Measurements from ENCODE around the gene ZNF592.

Gene ZNF592

DNA sequence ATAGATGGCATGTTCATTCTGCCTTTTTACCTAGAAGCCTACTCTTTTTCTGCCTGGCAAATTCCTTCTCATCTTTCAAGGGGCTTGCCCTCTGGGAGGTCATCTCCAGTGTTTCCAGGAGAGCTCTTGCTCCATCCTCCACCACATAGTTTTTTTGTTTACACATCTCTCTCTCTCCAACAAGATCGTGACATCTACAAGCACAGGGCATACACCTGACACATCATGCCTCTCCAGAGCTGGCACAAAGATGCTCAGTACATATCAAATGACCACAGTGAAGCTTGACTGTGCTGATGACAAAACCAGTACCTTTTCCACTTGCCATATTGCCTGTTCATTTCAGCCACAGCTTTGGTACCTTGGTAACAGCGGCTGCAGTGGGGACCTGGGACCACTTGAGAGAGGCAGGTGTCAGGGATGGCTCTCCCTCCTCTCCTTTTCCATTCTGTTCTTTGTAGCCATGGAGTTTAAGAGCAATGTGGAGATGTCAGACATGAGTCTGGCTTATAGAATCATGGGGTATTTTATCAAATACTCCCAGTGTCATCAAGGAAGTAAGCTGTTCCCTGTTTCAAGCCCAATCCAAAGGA, 84.2 kb downstream of the ZNF592 start:
- no peak for DNase-seq (ENCODE audit: low read depth)
- TF ChIP-seq, protein P1, sequence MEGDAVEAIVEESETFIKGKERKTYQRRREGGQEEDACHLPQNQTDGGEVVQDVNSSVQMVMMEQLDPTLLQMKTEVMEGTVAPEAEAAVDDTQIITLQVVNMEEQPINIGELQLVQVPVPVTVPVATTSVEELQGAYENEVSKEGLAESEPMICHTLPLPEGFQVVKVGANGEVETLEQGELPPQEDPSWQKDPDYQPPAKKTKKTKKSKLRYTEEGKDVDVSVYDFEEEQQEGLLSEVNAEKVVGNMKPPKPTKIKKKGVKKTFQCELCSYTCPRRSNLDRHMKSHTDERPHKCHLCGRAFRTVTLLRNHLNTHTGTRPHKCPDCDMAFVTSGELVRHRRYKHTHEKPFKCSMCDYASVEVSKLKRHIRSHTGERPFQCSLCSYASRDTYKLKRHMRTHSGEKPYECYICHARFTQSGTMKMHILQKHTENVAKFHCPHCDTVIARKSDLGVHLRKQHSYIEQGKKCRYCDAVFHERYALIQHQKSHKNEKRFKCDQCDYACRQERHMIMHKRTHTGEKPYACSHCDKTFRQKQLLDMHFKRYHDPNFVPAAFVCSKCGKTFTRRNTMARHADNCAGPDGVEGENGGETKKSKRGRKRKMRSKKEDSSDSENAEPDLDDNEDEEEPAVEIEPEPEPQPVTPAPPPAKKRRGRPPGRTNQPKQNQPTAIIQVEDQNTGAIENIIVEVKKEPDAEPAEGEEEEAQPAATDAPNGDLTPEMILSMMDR (IDR thresholded peaks at IDR 0.05; ENCODE audit: low read length, missing control alignments), result no peak
- H3K4me3 ChIP-seq (replicated peaks; ENCODE audit: low read depth, low read length), result no peak overlapping the region

DNA sequence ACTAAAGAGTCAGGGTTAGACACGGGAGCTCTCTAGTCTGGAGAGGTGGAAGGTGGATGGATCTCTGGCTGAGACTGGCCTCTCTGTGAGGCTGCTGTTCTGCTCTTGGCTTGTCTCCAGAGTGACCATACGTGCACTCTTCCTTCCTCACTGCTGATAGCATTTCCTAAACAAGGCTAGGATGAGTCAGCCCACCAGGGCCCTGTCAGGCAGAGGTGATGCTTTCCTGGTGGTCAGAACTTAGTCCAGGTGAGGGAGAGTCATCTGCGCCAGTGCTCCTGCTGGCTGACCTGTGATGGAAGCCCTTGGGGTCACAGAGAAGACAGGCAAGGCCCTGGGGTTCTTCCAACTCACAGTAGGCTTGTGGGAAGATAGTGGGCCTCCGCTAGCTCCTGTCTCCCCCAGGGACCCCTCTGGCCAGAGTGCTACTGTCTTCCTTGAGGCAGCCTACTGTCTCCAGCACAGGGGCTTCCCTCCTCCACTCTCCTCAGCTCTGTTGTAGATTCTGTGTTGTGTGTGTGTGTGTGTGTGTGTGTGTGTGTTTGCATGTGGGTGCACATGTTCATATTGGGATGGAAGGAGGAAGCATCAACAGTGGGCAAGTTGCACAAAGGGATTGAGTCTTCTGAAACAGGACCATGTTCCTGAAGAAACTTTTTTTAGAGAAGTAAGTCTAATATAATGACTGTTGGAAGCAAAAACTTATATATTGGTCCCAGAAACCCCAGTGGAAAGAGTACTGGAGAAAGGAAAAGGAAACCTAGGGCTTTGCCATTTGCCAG, 85.2 kb downstream of the ZNF592 start:
- peak; percentile 75 for DNase-seq (ENCODE audit: low read depth)

DNA sequence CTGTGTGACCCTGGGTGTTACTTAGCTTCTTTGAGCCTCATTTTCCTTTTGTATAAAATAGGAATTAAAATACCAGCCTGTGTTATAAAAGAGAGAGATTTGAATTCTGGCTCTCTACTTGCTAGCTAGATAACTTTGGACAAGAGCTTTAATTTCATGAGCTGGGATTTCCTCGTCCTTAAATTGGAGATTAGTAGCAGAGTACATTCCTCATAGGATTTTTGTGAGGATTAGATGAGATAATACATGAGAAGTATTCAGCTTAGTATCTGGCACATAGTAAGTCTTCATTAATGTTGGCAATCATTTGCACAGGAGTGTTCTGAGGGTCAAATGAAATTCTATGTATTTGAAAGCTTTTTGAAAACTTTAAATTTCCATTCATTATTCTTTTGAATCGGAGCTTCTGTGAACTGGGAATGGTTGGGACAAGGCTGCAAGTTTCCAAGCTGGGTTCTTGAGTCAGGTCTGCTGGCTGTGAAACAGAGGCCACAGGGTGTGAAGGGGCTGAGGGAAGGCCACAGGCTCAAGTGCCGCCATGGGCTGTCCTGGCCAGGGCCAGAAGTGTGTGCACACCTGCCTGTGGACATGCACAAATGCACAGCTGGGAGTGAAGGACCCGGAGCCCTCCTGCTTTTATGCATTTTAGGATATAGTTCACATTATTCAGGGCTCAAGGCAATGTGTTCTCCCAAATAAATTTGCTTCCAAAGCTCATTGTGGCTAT, 86.0 kb downstream of the ZNF592 start:
- no peak overlapping the region for H3K4me3 ChIP-seq (replicated peaks; ENCODE audit: low read depth, low read length)
- DNase-seq (ENCODE audit: low read depth), result no peak
- TF ChIP-seq, protein P1 (IDR thresholded peaks at IDR 0.05; ENCODE audit: low read length, missing control alignments), result no peak

More for the DNA sequence above, 85.2 kb downstream of the ZNF592 start:
- TF ChIP-seq, protein P1 (IDR thresholded peaks at IDR 0.05; ENCODE audit: low read length, missing control alignments), result no peak
- no peak overlapping the region for H3K4me3 ChIP-seq (replicated peaks; ENCODE audit: low read depth, low read length)

DNA sequence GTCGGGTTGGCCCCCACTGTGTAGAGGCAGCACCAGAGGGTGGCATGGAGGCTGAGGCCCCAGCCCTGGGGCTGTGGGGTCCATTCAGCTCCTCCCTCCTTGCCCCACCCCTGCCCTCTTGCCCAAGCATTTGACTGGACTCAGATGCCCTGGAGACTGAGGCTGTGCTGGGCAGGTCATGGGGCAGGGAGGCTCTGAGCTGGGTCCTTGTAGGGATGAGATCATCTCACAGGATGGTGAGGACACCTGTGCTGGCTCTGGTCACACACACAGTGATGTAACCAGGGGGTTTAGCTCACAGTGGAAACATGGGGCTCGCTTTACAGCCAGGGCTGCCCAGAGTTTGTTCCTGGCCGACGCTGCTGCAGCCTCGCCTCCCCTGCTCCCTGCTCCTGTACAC, 86.6 kb downstream of the ZNF592 start:
- TF ChIP-seq, protein P1 (IDR thresholded peaks at IDR 0.05; ENCODE audit: low read length, missing control alignments), result no peak
- DNase-seq (ENCODE audit: low read depth), result no peak
- H3K4me3 ChIP-seq (replicated peaks; ENCODE audit: low read depth, low read length), result no peak overlapping the region

DNA sequence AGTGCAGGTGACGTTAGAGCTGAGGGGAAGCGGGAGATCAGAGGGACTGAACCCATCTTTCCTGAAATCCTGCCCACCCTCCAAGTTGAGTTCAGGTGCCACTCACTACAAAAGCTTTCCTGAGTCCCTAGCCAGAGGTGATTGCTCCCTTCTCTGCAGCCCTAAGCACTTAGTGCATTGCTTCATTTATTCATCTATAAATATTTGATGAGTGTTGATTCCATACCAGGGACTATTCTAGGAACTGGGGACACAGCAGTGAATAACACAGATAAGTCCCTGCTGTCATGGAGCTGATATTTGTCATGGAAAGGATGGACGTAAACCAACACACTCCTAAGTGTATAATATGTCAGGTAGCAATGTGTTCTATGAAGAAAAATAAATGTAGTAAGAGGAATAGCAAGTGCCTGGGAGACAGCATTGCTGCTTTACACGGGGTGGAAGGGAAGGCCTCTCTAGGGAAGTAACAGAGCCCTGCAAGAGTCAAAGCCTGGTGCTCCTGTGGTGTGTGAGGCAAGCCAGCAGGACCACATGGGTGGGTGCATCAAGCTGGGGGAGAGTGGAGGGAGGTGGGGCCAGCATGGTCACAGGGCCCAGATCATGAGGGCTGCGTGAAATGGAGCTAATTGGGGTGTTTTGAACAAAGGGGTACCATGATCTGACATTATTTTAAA, 87.4 kb downstream of the ZNF592 start:
- no peak for DNase-seq (ENCODE audit: low read depth)
- TF ChIP-seq, protein P1 (IDR thresholded peaks at IDR 0.05; ENCODE audit: low read length, missing control alignments), result no peak
- H3K4me3 ChIP-seq (replicated peaks; ENCODE audit: low read depth, low read length), result no peak overlapping the region

DNA sequence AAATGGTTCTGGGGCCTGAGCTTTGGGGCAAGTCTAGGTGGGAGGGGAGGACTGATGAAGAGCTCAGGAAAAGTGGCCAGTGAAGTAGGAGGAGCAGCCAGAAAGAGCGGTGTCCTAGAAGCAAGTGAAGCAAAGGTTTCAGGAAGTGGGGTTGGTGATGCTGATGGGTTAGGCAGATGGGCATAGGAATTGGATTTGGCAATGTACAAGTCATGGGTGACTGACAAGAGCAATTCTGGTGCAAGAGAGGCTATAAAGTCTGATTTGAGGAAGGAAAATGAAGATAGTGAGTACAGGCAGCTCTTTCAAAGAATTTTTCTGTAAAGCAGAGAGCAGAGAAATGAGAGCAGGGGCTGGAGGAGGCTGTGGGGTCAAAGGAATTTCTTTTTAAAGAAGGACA, 88.5 kb downstream of the ZNF592 start:
- H3K4me3 ChIP-seq (replicated peaks; ENCODE audit: low read depth, low read length), result no peak overlapping the region
- no peak for DNase-seq (ENCODE audit: low read depth)
- TF ChIP-seq, protein P1 (IDR thresholded peaks at IDR 0.05; ENCODE audit: low read length, missing control alignments), result no peak

Data from fibroblast of pulmonary artery (primary cell).